Stimulated activated naive CD4-positive, alpha-beta T cell treated with Interleukin-2 at 50 U/mL for 16 hours (primary cell): Measurements from ENCODE around the gene DNAL1.
"Not testable (repeated sequence)": the region's sequence is repeated elsewhere in the genome, so short reads cannot be mapped to it uniquely, and the experiment has no call there.

Experiments used
- DNase-seq: peaks from one replicate; lab custom pipeline; 2025; lab: John Stamatoyannopoulos, UW

Gene DNAL1

GRCh38 chr14:73640796-73641365 lies 3.9 kb upstream of the DNAL1 start:
- DNase-seq, result no peak

DNA sequence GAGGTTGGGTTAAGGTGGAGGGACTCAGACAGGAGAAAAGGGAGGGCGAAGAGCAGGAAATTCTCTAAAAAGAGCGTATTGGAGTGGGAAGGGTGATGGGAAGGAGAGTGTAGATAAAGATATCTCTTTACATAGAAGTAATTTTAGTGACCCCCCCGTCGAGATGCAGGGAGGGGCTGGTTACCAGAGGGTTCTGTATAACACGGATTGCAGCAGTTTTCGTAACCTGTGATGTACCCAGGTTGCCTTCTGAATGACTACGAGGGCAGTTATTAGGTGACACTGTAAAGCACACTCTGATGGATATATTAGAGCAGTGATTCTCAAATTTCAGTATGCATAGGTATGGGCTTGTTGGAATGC lies 443 bp downstream of the DNAL1 start:
- no peak for DNase-seq

- no peak for DNase-seq
Measured at GRCh38 chr14:73651005-73651404, 6.2 kb downstream of the DNAL1 start.

DNA sequence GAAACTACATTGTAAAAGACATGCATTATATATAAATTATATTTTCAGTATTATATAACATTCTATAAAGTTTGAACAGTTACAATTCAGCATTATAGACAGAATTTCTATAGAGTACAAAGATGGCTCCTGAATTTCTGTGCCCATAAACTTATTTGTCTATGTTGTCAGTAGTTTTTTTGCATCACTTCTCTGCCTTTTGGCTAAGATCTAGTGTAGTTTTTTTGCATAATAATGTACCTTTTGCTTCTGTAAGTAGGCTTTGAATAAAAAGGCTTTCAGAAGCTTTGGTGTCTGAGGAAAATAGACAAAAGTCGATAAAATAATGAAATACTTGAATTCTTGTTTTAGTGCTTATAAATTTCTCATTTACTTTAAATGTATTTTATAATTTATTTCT lies 11.1 kb downstream of the DNAL1 start:
- no peak for DNase-seq

DNA sequence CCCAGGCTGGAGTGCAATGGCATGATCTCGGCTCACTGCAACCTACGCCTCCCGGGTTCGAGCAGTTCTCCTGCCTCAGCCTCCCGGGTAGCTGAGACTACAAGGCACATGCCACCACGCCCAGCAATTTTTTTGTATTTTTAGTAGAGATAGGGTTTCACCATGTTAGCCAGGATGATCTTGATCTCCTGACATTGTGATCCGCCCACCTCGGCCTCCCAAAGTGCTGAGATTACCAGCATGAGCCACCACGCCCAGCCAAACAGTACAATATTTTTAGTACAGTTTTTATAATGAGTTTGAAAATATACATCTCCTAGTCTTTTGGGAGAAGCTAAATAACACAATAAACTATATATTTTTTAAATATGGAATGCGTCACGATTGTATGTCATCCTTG lies 14.4 kb downstream of the DNAL1 start:
- DNase-seq, result not testable (repeated sequence)

GRCh38 chr14:73660511-73660910 lies 15.7 kb downstream of the DNAL1 start:
- no peak for DNase-seq

GRCh38 chr14:73661872-73662271 lies 17.1 kb downstream of the DNAL1 start:
- no peak for DNase-seq

DNA sequence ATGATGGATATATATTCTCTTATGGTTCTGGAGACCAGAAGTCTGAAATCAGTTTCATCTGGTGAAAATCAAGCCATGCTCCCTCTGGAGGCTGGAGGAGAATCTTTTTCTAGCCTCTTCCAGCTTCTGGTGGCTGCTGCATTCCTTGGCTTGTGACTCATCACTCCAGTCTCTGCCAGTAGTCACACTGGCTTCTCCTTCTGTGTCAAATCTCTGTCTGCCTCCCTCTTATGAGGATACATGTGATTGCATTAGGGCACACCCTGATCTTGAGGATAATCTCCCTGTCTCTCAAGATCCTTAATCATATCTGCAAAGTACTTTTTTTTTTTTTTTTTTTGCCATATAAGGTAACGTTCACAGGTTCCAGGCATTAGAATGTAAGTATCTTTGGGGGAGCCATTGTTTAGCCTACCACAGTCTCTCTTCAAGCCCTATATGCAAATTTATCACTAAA lies 17.7 kb downstream of the DNAL1 start:
- no peak for DNase-seq

- no peak for DNase-seq
Measured at GRCh38 chr14:73663548-73664212, 18.9 kb downstream of the DNAL1 start.

- no peak for DNase-seq
Measured at GRCh38 chr14:73665130-73665529, 20.3 kb downstream of the DNAL1 start.

DNA sequence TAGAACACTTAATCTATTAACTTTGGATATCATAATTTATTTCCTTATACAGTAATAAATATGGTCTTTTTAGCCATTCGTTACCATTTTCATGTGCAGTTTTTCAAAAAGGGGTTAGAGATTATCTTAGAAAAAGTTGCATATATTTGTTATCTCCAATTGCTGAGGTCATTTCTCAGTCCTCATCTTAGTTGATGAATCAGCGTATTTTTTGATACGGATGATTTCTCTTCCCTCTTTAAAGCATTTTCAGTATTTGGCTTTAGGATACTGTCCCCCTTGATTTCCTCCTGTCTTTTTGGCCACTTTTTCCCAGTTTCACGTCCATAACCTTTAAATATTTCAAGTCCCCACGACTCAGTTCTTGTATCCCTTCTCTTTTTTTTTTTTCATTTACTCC lies 21.8 kb downstream of the DNAL1 start:
- no peak for DNase-seq

DNA sequence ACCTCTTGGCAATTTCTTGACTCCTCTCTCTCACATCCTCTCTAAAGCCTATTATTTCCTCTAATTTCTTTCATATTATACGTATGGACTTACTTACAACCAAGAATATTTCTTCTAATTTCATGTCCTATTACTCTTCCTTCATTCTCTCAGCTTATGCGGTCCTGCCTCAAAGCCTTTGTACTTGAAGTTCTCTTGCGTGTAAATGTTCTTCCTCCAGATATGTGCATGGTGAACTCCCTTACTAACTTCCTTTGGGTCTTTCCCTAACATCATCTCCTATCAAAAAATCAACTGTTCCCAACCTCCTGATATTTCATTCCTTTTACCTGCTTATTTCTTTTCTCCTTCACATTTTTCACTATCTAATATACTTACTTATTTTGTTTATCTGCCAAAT lies 23.1 kb downstream of the DNAL1 start:
- no peak for DNase-seq

- no peak for DNase-seq
Measured at GRCh38 chr14:73674986-73675385, 30.2 kb downstream of the DNAL1 start.

DNA sequence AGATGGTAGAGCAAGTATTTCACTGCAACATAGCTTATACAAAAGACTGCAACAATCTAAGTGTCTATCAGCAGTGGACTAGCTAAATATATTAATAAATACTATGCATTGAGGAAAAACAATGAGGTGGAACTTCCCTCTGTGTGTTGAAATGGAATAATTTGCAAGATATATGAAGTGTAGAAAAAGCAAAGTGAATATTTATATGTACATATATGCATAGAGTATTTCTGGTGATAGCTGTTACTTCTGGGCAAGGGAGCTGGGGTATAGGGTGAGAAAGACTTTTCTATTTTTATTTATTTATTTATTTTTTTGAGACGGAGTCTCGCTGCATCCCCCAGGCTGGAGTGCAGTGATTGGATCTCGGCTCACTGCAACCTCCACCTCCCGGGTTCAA lies 33.9 kb downstream of the DNAL1 start:
- DNase-seq, result no peak

- DNase-seq, result no peak
Measured at GRCh38 chr14:73680821-73681220, 36.0 kb downstream of the DNAL1 start.

DNA sequence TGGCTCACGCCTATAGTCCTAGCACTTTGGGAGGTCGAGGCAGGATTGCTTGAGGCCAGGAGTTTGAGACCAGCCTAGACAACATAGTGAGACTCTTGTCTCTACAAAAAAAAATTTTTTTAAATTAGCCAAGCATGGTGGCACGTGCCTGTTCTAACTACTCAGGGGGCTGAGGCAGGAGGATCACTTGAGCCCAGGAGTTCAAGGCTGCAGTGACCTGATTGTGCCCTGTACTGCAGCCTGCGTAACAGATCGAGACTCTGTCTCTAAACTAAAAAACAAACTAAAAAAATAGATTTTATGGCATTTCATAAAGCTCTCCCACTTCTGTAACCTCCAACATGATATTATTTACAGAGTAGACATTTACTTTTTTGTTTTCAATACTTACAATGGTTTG lies 39.8 kb downstream of the DNAL1 start:
- DNase-seq, result no peak

GRCh38 chr14:73685328-73685727 lies 40.5 kb downstream of the DNAL1 start:
- no peak for DNase-seq

GRCh38 chr14:73686901-73687300 lies 42.1 kb downstream of the DNAL1 start:
- DNase-seq, result no peak

DNA sequence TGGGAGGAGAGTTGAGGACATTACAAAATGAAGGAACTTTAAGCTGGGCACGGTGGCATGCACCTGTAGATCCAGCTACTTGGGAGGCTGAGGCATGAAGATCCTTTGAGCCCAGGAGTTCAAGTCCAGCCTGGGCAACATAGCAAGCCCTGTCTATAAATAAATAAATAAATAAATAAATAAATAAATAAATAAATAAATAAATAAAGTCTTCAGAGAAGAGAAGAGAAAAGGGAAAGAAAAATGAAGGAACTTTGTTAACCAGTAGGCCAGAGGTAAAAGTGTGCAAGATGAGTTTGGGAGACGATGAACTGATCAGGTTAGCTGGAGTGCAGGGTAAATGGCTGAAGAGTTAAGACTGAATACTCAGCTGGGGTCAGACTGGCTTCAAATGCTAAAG lies 49.3 kb downstream of the DNAL1 start:
- no peak for DNase-seq

DNA sequence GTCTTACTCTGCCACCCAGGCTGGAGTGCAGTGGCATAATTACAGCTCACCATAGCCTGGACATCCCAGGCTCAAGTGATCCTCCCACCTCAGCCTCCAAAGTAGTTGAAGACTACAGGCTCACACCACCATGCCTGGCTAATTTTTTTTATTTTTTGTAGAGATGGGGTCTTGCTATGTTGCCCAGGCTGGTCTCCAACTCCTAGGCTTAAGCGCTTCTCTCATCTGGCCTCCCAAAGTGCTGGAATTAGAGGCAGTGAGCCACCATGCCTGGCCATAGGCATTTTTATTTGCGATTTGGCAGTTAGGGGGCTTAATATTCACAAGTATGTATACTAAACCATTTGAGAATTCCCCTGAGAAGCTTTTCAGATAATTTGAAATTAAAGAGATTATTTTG lies 50.3 kb downstream of the DNAL1 start:
- DNase-seq, result no peak

- DNase-seq, result no peak
Measured at GRCh38 chr14:73695997-73696396, 51.2 kb downstream of the DNAL1 start.

- DNase-seq, result no peak
Measured at GRCh38 chr14:73696466-73697400, 51.9 kb downstream of the DNAL1 start.

- DNase-seq, result no peak
Measured at GRCh38 chr14:73700325-73700724, 55.5 kb downstream of the DNAL1 start.
